ENCODE measurements around the gene SDK2.

The SDK2 gene

GRCh38 chr17:73354423-73355284 is 289.6 kb downstream of the SDK2 start:
- DNase-seq, result no peak

GRCh38 chr17:73352261-73352660 is 292.0 kb downstream of the SDK2 start:
- DNase-seq, result no peak

- no peak for DNase-seq
Measured at GRCh38 chr17:73351764-73352163, 292.5 kb downstream of the SDK2 start.

- DNase-seq, result no peak
Measured at GRCh38 chr17:73350864-73351263, 293.4 kb downstream of the SDK2 start.

- no peak for DNase-seq
Measured at GRCh38 chr17:73349647-73350046, 294.6 kb downstream of the SDK2 start.

- DNase-seq, result no peak
Measured at GRCh38 chr17:73349138-73349537, 295.1 kb downstream of the SDK2 start.

GRCh38 chr17:73348829-73349095 is 295.5 kb downstream of the SDK2 start:
- no peak for DNase-seq

GRCh38 chr17:73348018-73348828 is 296.0 kb downstream of the SDK2 start:
- no peak for DNase-seq

- no peak for DNase-seq
Measured at GRCh38 chr17:73347351-73347750, 296.9 kb downstream of the SDK2 start.

GRCh38 chr17:73346501-73347162 is 297.6 kb downstream of the SDK2 start:
- DNase-seq, result no peak

- DNase-seq, result no peak
Measured at GRCh38 chr17:73343739-73344454, 300.3 kb downstream of the SDK2 start.

- DNase-seq, result no peak
Measured at GRCh38 chr17:73343168-73343634, 301.0 kb downstream of the SDK2 start.

- no peak for DNase-seq
Measured at GRCh38 chr17:73342541-73343167, 301.6 kb downstream of the SDK2 start.

GRCh38 chr17:73342050-73342522 is 302.2 kb downstream of the SDK2 start:
- DNase-seq, result no peak

GRCh38 chr17:73341350-73342049 is 302.7 kb downstream of the SDK2 start:
- DNase-seq, result no peak

- no peak for DNase-seq
Measured at GRCh38 chr17:73340093-73340596, 304.1 kb downstream of the SDK2 start.

GRCh38 chr17:73338566-73339197 is 305.6 kb downstream of the SDK2 start:
- DNase-seq, result no peak

- no peak for DNase-seq
Measured at GRCh38 chr17:73338050-73338521, 306.2 kb downstream of the SDK2 start.

- DNase-seq, result no peak
Measured at GRCh38 chr17:73337330-73337710, 306.9 kb downstream of the SDK2 start.

GRCh38 chr17:73336408-73337329 is 307.6 kb downstream of the SDK2 start:
- no peak for DNase-seq
